Activated naive CD4-positive, alpha-beta T cell treated with anti-CD3 and anti-CD28 coated beads, Interleukin-2, amount 50 U/mL, for 16 hours (primary cell): ENCODE data around the gene TXN2.
A peak's percentile ranks its signal among the peaks of the same experiment; 100 is the strongest.
"Not testable (repeated sequence)": the region's sequence is repeated elsewhere in the genome, so short reads cannot be mapped to it uniquely, and the experiment has no call there.

Source experiments
- DNase-seq: peaks from one replicate; pipeline ENCODE4 v3.0.0-alpha.2; 2020

TXN2 gene

GRCh38 chr22:36454916-36455570 lies 26.4 kb downstream of the TXN2 start:
- peak; percentile 94 for DNase-seq

DNA sequence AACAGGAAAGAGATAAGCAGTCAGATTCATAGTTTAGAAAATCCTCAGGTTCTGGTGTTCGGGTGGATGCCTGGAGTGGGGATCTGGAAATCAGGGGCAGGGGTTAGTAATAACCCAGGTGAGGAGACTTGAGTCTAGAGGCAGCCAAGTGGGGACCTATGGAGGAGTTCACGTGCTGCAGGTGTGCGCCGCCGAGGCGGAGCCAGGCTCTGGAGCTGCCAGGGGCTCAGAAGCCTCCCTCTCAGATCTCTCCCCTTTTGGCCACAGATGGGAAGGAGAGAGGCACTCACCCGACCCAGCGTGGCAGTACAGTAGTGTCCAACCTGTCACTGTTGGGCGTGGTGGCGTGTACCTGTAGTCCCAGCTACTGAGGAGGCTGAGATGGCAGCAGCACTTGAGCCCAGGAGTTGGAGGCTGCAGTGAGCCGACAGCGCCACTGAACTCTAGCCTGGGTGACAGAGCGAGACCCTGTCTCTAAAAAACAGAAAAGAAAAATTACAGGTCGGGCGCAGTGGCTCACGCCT lies 27.5 kb downstream of the TXN2 start:
- no peak for DNase-seq

GRCh38 chr22:36452978-36453607 lies 28.3 kb downstream of the TXN2 start:
- DNase-seq: not testable (repeated sequence)

- peak; percentile 47 for DNase-seq
Measured at GRCh38 chr22:36452250-36452977, 29.0 kb downstream of the TXN2 start.

- not testable (repeated sequence) for DNase-seq
Measured at GRCh38 chr22:36450923-36451322, 30.5 kb downstream of the TXN2 start.

GRCh38 chr22:36449596-36450175 lies 31.8 kb downstream of the TXN2 start:
- DNase-seq: no peak

DNA sequence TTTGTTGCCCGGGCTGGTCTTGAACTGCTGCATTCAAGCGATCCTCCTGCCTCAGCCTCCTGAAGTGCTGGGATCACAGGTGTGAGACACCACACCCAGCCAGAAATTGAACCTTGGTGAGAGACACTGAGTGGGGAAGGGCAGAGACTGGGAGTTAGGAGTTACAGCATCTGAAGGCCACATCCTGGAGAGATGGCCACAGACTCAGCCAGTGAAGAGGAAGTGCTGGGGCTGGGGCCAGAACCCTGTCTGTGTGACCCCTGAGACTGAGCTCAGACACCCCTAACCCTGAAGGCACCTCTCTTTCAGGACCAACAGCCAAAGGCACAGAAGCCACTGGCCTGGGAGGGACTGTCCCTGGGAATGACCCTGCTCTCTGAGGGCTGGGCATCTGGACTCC lies 33.8 kb downstream of the TXN2 start:
- DNase-seq: no peak

DNA sequence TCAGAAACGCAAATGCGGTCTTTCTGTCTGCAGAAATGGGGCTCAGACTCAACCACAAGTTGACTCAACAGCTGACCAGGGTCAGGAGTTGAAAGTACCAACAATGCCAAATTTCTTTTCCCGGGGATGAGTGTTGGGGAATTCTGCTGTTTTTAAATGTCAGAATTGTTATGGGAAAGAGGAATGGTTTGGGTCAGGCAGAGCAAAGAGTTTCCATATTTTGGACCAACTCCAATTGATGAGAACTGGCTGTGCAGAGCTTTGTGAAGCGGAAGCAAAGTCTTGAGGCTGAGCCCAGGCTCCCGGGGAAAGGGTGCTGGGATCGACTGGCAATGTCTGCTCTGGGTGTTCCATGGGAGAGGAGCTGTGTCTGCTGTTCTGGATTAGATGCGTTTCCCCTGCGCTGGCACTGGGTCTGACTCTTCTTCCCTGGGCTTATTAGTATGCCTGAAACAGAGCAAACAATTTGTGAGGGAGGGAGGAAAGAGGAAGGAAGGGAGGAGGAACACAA lies 36.2 kb downstream of the TXN2 start:
- DNase-seq: no peak

DNA sequence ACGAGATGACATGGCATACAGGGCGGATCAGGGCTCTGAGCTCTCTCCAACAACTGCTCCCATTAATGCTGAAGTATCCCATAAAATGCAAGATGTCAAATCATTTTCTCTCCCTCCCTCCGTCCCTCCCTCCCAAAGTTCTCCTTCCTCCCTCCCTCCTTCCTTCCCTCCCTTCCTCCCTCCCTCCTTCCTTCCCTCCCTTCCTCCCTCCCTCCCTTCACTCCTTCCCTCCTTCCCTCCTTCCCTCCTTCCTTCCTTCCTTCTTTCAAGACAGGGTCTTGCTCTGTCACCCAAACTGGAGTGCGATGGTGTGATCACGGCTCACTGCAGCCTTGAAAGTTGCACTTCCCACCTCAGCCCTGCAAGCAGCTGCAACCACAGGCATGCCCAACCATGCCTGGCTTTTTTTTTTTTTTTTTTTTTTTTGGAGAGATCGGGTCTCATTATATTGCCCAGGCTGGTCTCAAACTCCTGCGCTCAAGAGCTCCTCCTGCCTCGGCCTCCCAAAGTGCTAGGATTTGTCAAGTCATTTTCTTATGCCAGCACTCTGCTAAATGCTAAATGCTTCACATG lies 38.2 kb downstream of the TXN2 start:
- DNase-seq: no peak

DNA sequence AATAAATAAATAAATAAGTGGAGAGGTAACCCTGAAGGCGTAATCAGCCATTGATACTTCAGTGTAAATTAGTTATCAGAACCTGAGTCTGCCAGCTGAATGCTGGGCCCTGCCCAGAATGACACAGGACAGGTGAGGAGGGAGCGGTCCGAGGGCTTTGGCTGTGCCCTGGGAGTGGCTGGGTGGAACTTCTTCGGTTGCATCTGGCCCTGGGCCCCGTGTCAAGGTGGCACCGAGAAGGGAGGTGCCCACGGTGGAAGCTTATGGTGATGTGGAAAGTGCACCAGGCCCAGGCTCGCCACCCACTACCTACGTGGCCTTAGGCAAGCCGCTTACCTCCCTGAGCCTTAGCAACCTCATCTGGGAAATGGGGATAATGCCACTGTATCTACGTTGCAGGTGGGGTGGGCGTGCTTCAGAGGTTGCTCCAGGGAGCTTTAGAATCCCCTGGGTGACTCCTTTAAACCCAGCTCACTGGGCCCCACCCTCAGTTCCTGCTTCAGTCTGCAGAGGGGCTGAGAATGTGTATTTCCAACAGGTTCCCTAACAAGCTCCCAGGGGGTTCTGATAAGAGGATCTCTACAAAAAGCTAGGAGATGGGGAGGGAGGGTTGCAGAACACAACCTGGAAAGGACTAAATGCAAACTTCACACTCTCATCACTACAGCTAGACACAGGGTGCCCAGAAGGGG lies 38.8 kb downstream of the TXN2 start:
- no peak for DNase-seq

DNA sequence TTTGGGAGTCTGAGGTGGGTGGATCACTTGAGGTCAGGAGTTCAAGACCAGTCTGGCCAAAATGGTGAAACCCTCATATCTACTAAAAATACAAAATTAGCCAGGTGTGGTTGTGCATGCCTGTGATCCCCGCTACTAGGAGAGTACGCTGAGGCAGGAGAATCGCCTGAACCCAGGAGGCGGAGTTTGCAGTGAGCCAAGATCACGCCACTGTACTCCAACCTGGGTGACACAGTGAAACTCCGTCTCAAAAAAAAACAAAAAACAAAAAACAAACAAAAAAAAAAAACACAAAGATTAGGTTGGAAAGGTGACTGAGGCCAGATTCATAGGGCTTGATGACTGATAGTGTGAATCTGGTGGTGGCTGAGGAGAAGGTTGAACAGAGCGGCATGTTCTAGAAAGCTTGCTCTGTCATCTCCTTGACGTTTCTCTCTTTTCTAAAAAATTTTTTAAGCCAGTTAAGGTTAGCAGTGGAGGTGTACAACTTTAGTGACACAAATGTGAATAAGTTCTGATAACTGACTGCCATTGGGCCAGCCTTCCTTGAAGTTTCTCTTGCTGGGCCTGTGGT lies 40.9 kb downstream of the TXN2 start:
- DNase-seq: no peak

GRCh38 chr22:36439481-36440271 lies 41.8 kb downstream of the TXN2 start:
- DNase-seq: no peak

GRCh38 chr22:36435516-36436415 lies 45.7 kb downstream of the TXN2 start:
- peak; percentile 65 for DNase-seq

- no peak for DNase-seq
Measured at GRCh38 chr22:36433318-36434231, 47.9 kb downstream of the TXN2 start.

DNA sequence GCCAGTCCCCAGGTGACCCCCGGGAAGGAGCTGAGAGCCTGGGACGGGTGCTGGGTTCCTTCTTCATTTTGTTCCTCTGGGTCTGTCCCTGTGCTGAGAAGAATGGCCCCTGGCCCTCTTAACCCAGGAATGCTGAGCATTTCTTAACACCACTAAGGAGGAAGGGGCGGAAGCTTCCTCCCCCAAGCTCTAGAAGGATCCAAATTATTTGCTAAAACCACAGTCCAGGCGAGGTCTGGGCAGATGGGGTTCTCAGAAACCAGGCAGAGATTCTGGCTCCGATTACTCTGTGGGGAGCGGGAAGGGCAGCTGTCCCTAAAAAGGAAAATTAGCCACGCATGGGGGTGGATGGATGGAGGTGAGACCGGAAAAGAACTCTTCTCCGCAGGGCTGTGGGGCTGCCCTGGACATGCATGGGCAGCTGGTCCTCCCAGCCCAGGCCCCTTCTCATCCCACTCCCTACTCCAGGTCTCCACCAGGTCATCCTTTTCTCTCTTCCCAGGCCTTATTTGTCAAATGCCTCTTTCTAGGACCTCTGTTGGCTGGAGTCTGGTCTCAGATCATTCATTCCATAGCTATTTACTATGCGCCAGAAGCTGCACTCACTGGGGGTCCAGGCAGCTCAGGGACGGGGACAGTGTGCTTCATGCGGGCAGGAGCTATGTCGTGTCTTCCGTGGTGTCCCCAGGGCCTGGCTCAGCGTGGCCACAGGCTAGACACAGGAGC lies 48.7 kb downstream of the TXN2 start:
- DNase-seq: no peak

- no peak for DNase-seq
Measured at GRCh38 chr22:36431977-36432376, 49.5 kb downstream of the TXN2 start.

GRCh38 chr22:36430863-36431262 lies 50.6 kb downstream of the TXN2 start:
- DNase-seq: no peak

DNA sequence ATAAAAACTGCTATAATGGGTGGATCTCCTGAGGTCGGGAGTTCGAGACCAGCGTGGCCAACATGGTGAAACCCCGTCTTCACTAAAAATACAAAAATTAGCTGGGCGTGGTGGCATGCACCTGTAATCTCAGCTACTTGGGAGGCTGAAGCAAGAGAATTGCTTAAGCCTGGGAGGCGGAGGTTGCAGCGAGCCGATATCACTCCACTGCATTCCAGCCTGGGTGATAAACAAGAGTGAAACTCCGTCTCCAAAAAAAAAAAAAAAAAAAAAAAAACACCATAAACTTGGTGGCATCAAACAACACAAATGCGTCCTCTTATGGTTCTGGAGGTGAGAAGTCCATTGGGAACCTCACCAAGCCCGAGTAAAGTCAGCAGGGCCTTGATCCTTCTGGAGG lies 53.5 kb downstream of the TXN2 start:
- DNase-seq: not testable (repeated sequence)
